Activated naive CD8-positive, alpha-beta T cell treated with anti-CD3 and anti-CD28 coated beads, Interleukin-2, amount 50 U/mL, for 24 hours (primary cell): Measurements from ENCODE around the gene GPS1.

ENCODE experiments used
- ATAC-seq: fragments of 150-1000 bp; cut with Tn5 transposase; one replicate; pipeline ENCODE4 v1.10.0; 2021
- DNase-seq: peaks from one replicate; pipeline ENCODE4 v3.0.0; 2021
- H3K27ac Mint-ChIP-seq: one replicate; pipeline ENCODE4 v1.8.0; 2021; ENCODE audit warnings: mild to moderate bottlenecking, mixed read lengths
- H3K27me3 Mint-ChIP-seq: one replicate; pipeline ENCODE4 v1.8.0; 2021; ENCODE audit warnings: mixed read lengths
- H3K36me3 Mint-ChIP-seq: one replicate; pipeline ENCODE4 v1.8.0; 2021; ENCODE audit warnings: low read depth, mixed read lengths
- H3K4me1 Mint-ChIP-seq: one replicate; pipeline ENCODE4 v1.8.0; 2021; ENCODE audit warnings: mixed read lengths
- H3K4me3 Mint-ChIP-seq: one replicate; pipeline ENCODE4 v1.8.0; 2021; ENCODE audit warnings: mild to moderate bottlenecking, moderate library complexity, mixed read lengths
- H3K9me3 Mint-ChIP-seq: one replicate; pipeline ENCODE4 v1.8.0; 2021; ENCODE audit warnings: mixed read lengths

Gene GPS1

GRCh38 chr17:82086941-82087906 is 35.5 kb downstream of the GPS1 start:
- H3K27me3 Mint-ChIP-seq, result no peaks in the 10 kb centered on the region
- no peaks in the 10 kb centered on the region for H3K9me3 Mint-ChIP-seq
- DNase-seq, result no peak
- H3K36me3 Mint-ChIP-seq, result peaks cover 15% of the 10 kb centered on the region
- no peaks in the 10 kb centered on the region for H3K4me1 Mint-ChIP-seq
- ATAC-seq, result no peak
- H3K4me3 Mint-ChIP-seq, result no peak overlapping the region
- no peak overlapping the region for H3K27ac Mint-ChIP-seq

DNA sequence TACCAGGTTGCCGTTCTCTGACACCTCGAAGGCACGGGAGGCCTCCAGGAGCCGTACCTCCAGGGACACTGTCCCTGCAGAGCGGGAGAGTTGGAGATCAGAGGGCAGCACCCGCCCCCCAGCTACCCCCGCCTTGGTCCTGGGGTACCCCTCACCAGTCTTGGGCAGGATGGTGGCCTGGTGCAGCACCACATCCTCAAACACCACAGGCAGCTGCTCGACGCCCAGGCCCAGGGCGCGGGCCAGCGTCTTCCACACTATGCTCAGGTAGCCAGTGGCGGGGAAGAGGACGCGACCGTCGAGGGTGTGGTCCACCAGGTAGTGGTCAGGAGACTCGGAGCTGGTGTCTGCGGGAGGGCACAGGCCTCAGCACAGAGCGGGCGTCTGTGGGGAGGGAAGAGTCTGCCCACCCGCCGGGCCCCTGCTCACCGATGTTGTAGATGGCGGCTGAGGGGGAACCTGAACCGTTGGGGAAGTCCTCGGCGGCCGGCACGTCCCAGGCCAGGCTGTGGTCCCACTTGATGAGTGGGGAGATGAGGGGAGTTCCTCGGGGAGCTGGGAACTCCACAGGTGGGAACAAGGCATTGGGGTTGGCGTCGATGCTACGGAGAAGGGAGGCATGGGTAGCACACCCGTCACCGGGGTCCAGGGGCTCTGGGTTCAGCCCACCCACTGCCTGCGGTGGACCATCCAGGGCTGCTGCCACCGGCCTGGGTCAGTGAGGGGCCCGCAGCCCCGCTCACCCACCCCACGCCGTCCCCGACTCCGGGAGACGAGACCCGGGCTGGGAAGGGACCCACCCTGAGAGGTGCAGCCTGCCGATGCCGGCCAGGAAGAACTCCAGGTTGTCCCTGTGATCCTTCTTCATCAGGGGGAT is 36.5 kb downstream of the GPS1 start:
- Mint-ChIP-seq H3K4me3 (no peak overlapping the region), H3K4me1 (no peaks in the 10 kb centered on the region), H3K36me3 (peaks cover 13% of the 10 kb centered on the region), H3K9me3 (no peaks in the 10 kb centered on the region), H3K27ac (no peak overlapping the region), H3K27me3 (no peaks in the 10 kb centered on the region)
- no peak for DNase-seq
- no peak for ATAC-seq

DNA sequence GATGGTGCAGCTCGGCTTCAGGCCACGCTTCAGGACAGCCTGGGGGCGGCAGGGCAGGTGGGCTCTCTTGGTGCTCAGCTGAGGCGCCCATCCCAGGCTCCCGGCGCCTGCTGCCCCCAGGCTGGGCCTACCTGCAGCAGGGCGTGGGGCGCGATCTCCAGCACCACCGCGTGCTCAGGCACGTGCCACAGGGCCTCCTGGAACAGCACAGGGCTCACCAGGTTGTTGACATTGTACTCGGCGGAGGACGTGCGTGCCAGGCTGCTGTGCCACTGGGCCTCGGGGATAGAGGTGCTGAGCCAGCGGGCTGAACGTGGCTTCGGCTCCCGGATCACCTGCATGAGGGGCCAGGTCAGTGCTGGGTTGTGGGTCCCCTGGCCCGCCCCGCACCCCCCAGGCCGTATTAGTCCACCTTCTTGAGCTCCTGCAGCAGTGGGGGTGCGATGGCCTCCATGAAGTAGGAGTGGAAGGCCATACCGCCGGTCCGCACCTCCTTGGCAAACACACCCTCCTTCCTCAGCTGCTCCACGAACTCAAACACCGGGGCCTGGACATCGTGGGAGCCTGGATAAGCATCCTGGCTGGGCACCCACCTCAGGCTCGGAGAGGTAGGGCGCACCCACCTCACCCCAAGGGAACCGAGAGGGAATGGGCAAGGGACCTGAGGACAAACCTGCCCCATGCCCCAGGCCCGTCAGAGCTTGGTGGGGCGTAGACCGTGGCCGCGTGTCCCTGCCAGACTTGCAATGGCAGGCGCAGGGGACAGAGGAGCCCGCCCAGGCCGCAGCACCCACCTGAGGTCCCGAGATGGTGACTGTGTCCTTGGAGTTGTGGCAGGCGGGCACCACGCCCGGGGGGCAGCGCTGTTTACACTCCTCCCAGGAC is 37.4 kb downstream of the GPS1 start:
- Mint-ChIP-seq H3K36me3 (peaks cover 9% of the 10 kb centered on the region), H3K4me3 (no peak overlapping the region), H3K4me1 (no peaks in the 10 kb centered on the region), H3K9me3 (no peaks in the 10 kb centered on the region), H3K27ac (no peak overlapping the region), H3K27me3 (no peaks in the 10 kb centered on the region)
- no peak for ATAC-seq
- DNase-seq, result no peak

- Mint-ChIP-seq H3K27me3 (no peaks in the 10 kb centered on the region), H3K9me3 (no peaks in the 10 kb centered on the region), H3K27ac (no peak overlapping the region), H3K4me1 (no peaks in the 10 kb centered on the region), H3K4me3 (no peak overlapping the region), H3K36me3 (peaks cover 9% of the 10 kb centered on the region)
- no peak for DNase-seq
- no peak for ATAC-seq
Observed at GRCh38 chr17:82089723-82090548, 38.2 kb downstream of the GPS1 start.

DNA sequence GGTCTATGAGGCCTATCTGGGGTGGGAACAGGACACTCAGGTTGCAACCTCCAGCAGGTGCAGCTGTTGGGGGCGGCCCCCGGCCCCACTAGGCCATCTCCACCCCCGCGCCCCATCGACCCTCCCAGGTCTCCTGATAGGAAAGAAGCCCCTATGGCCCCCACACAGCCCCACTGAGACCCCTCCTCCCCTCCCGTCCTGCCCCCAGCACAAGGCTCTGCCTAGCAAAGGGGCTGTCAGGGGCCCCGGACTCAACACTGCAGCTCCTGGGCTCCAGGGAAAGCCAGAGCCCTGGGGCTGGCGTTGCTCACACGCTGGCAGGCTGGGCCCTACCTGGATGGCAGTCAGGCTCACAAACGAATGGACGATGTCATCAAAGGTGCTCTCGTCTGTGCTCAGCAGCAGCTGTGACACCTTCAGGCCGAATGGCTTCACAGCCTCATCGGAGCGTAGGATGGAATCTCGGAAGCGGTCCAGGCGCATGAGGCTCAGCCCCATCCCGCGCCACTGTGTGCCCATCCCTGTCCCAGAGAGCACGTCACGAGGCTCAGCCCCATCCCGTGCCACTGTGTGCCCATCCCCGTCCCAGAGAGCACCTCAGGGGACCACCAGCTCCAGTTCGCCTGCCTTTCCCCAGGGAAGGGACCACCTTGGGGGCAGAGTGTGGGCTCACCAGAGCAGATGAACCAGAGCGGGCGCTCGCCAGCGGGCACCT is 39.0 kb downstream of the GPS1 start:
- Mint-ChIP-seq H3K36me3 (peaks cover 9% of the 10 kb centered on the region), H3K27ac (no peak overlapping the region)
- no peak for DNase-seq

DNA sequence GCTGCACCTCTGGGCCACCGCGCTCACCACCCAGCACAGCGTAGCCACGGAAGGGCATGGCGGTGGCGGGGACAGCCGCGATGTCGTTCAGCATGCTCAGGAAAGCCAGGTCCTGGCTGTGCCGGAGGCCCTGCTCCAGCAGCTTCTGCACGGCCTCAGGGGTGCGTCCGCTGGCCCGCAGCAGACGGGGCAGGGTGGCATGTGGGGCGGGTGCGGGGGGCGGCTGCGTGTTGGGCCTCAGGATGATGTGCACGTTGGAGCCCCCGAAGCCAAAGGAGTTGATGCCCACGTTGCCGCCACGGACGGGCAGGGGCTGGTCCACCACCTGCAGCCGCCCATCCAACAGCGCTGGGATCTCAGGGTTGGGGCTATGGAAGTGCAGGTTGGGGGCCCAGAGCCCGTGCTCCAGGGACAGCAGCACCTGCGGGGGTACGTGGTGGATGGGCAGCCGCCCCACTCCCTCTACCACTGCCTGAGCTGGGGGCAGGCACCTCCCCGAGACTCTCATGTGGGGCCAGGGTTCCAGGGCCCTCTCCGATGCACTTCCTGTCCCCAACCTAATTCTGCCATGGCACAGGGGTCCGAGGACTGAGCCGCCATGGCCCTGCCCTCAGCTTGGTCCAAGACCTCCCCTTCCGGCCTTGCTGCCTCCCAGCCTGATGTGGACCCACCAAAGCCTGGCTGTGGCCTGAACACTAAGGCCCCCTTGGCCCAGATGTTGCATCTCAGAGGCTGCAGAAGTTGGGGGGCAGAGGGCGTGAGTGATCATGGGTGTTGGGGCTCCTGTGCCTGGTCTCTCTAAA is 39.8 kb downstream of the GPS1 start:
- no peaks in the 10 kb centered on the region for H3K9me3 Mint-ChIP-seq
- peaks cover 5% of the 10 kb centered on the region for H3K4me1 Mint-ChIP-seq
- H3K27me3 Mint-ChIP-seq, result no peaks in the 10 kb centered on the region
- H3K4me3 Mint-ChIP-seq, result no peak overlapping the region
- H3K27ac Mint-ChIP-seq, result no peak overlapping the region
- peaks cover 11% of the 10 kb centered on the region for H3K36me3 Mint-ChIP-seq
- DNase-seq (no peak), ATAC-seq (no peak)

More for the DNA sequence above, 39.0 kb downstream of the GPS1 start:
- no peaks in the 10 kb centered on the region for H3K27me3 Mint-ChIP-seq
- H3K9me3 Mint-ChIP-seq, result no peaks in the 10 kb centered on the region
- ATAC-seq, result no peak
- H3K4me1 Mint-ChIP-seq, result peaks cover under 1% of the 10 kb centered on the region
- H3K4me3 Mint-ChIP-seq, result no peak overlapping the region

GRCh38 chr17:82092094-82092586 is 40.4 kb downstream of the GPS1 start:
- no peak for ATAC-seq
- Mint-ChIP-seq H3K4me1 (peaks cover 6% of the 10 kb centered on the region), H3K9me3 (no peaks in the 10 kb centered on the region)

DNA sequence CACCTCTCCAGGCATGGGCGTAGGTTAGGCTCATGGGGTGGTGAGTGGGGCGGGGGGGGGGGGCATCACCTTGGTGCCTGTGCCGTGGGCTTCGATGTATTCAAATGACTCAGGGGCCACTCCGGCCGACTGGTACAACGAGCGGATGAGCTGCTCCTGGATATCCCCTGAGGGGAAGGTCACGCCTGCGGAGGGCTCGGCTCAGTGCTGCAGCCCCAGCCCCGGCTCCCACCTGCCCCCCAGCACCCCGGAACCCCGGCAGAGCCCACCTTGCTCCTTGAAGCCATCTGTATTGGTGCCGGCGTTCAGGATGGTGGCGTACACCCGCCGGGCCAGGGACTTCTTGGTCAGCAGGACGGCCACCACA is 40.9 kb downstream of the GPS1 start:
- no peak overlapping the region for H3K27ac Mint-ChIP-seq
- H3K27me3 Mint-ChIP-seq, result no peaks in the 10 kb centered on the region
- H3K36me3 Mint-ChIP-seq, result peaks cover 11% of the 10 kb centered on the region
- H3K4me3 Mint-ChIP-seq, result no peak overlapping the region
- DNase-seq (no peak), ATAC-seq (no peak)
- H3K9me3 Mint-ChIP-seq, result no peaks in the 10 kb centered on the region
- H3K4me1 Mint-ChIP-seq, result peaks cover 6% of the 10 kb centered on the region

More at GRCh38 chr17:82092094-82092586, 40.4 kb downstream of the GPS1 start:
- no peak overlapping the region for H3K4me3 Mint-ChIP-seq
- H3K27me3 Mint-ChIP-seq, result no peaks in the 10 kb centered on the region
- no peak overlapping the region for H3K27ac Mint-ChIP-seq
- no peak for DNase-seq
- peaks cover 11% of the 10 kb centered on the region for H3K36me3 Mint-ChIP-seq

DNA sequence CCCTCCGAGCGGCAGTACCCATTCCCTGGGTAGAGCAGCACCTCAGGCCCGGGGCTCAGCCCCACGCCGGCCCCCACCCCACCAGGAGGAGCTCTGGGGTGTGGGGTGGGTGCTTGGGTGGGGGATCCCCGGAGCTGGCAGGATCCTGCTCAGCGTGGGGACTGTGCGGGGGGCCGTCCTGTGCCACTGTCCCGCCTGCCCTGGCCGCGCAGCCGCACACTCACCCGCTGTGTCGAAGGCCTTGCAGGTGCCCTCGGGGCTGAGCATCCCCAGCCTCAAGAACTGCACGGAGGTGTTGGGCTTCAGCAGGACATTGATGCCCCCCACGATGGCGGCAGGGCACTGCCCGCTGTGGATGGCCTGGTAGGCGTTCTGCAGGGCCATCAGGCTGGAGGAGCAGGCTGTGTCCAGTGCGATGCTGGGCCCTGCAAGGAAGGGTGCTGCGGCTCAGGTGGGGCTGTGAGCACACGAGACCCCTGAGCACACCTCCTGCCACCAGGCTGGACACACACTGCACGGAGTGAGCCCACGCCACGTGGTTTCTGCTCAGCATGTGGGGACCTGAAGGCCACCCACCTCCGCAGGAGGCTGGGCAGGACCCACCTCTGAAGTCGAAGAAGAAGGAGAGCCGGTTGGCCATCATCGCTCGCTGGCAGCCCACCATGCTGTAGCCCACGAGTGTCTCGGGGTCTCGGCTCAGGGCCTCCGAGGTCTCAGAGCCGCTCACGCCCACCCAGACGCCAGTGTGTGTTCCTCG is 41.5 kb downstream of the GPS1 start:
- DNase-seq (no peak), ATAC-seq (no peak)
- Mint-ChIP-seq H3K9me3 (no peaks in the 10 kb centered on the region), H3K27me3 (no peaks in the 10 kb centered on the region), H3K36me3 (peaks cover 10% of the 10 kb centered on the region), H3K4me1 (peaks cover 6% of the 10 kb centered on the region), H3K27ac (no peak overlapping the region), H3K4me3 (no peak overlapping the region)

DNA sequence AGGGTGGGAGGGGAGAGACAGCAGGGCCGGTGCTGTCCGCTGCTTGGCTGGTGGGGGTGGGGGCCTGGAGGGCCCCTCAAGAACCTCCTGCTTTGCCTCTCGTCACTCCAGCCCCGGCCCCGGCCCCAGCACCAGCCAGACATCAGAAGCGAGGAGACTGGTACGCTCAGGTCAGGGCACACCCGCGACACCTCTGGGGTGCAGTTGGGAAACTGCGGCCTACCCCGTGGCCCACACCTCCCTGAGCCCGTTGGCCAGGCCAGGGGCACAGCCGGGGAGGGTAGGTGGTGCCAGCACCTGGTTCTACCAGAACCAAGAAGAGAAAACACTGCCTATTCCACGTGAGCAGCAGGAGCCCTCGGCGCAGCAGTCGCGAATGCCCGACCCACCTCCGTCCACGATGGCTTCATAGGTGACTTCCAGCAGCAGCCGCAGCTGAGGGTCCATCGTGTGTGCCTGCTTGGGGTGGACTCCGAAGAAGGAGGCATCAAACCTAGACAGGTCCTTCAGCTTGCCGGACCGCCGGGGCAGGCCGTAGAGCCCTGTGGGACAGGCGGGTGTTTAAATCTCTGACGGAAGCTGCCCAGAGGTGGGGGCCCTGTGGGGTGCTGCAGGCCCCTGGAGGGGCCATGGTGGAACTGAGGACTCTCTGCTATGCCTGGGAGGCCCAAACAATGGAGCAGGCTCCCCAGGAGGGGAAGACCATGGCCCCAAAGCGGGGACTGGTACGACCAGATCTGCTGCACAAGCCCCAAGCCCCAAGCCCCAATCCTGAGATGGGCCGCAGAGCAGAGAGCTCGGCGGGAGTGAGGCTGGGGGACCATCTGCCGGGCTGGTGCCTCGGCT is 43.5 kb downstream of the GPS1 start:
- no peak overlapping the region for H3K27ac Mint-ChIP-seq
- H3K36me3 Mint-ChIP-seq, result peaks cover 8% of the 10 kb centered on the region
- H3K4me3 Mint-ChIP-seq, result peak overlapping the region; percentile 76
- no peak for DNase-seq
- peaks cover 12% of the 10 kb centered on the region for H3K4me1 Mint-ChIP-seq
- no peak for ATAC-seq
- H3K9me3 Mint-ChIP-seq, result no peaks in the 10 kb centered on the region
- H3K27me3 Mint-ChIP-seq, result no peaks in the 10 kb centered on the region
